Measurements from ENCODE around the gene BTC. TPM values are rescaled to one million over a fixed set of nuclear protein-coding genes. Genes with fewer than 3 reads are reported as not detected.

BTC gene
- total RNA-seq, 1 experiment from 2014 or later, result not detected

DNA sequence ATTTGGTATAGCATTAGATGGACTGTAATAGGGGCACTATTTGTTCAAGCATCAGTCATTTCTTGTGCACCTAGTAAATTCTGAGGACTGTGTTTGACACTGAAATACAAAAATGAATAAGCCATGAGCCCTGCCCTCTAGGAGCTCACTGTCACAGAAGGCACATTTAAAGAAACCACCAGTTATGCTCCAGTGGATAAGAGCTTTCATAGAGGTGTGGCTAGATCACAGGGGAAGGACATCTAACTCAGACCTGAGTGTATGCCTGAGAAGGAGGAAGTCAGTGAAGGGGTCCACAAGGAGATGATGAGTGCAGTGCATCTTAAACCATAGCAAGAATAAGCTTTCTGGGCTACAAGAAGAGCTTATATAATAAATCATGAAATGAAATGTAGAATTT is 40.1 kb downstream of the BTC start:
- peaks cover 3 to 5% of the 10 kb centered on the region in 2 experiments for H3K4me1 Mint-ChIP-seq
- no peak overlapping the region for H3K4ac ChIP-seq (ENCODE audit: low read depth, low read length)
- no peaks in the 10 kb centered on the region for H3K27me3 Mint-ChIP-seq (ENCODE audit: low read depth)
- no peak overlapping the region for H3K56ac ChIP-seq (ENCODE audit: insufficient read length, low read depth, low read length)
- no peak overlapping the region for H3K23ac ChIP-seq (ENCODE audit: insufficient read length, low read depth, low read length)
- H2BK12ac ChIP-seq (ENCODE audit: insufficient read length, low read depth, low read length), result no peak overlapping the region
- H3K14ac ChIP-seq (ENCODE audit: insufficient read depth, low read length), result no peak overlapping the region
- no peak overlapping the region for H2BK20ac ChIP-seq (ENCODE audit: low read depth, low read length, poor library complexity, severe bottlenecking)
- H2BK5ac ChIP-seq (ENCODE audit: insufficient read length, low read length), result no peak overlapping the region
- no peaks in the 10 kb centered on the region for H4K20me1 ChIP-seq (ENCODE audit: control insufficient read depth, insufficient read depth, insufficient read length)
- no peak overlapping the region for H3K4me2 ChIP-seq (ENCODE audit: insufficient read depth, insufficient read length, low read length)
- H3K4me3 Mint-ChIP-seq, result no peak overlapping the region
- no peak overlapping the region for H3K27ac ChIP-seq (ENCODE audit: insufficient read length, low read depth, low read length)
- H3K79me2 ChIP-seq (ENCODE audit: insufficient read depth, low read length), result no peaks in the 10 kb centered on the region
- no peak overlapping the region for H3K27ac Mint-ChIP-seq
- no peak overlapping the region for H2BK15ac ChIP-seq (ENCODE audit: low read depth, low read length)
- no peak overlapping the region for H2BK120ac ChIP-seq (ENCODE audit: low read depth, low read length, poor library complexity, severe bottlenecking)
- H4K5ac ChIP-seq (ENCODE audit: insufficient read length, low read depth, low read length), result no peak overlapping the region
- no peaks in the 10 kb centered on the region for H3K4me1 ChIP-seq (ENCODE audit: insufficient read depth, low read length)
- no peak overlapping the region for H2AK5ac ChIP-seq (ENCODE audit: insufficient read length, low read length)
- no peaks in the 10 kb centered on the region for H3K36me3 Mint-ChIP-seq (ENCODE audit: insufficient read depth in 1 of 3, low read depth in 3 of 3)
- no peaks in the 10 kb centered on the region for H3K23me2 ChIP-seq (ENCODE audit: insufficient read length, low read depth, low read length, poor library complexity, severe bottlenecking)
- H3T11ph ChIP-seq (ENCODE audit: low read length), result no peak overlapping the region
- no peak overlapping the region for H3K9ac ChIP-seq (ENCODE audit: extremely low read depth, insufficient read length, low read length)
- no peak overlapping the region for H2AFZ ChIP-seq (ENCODE audit: low read length)
- TF ChIP-seq, protein P1, sequence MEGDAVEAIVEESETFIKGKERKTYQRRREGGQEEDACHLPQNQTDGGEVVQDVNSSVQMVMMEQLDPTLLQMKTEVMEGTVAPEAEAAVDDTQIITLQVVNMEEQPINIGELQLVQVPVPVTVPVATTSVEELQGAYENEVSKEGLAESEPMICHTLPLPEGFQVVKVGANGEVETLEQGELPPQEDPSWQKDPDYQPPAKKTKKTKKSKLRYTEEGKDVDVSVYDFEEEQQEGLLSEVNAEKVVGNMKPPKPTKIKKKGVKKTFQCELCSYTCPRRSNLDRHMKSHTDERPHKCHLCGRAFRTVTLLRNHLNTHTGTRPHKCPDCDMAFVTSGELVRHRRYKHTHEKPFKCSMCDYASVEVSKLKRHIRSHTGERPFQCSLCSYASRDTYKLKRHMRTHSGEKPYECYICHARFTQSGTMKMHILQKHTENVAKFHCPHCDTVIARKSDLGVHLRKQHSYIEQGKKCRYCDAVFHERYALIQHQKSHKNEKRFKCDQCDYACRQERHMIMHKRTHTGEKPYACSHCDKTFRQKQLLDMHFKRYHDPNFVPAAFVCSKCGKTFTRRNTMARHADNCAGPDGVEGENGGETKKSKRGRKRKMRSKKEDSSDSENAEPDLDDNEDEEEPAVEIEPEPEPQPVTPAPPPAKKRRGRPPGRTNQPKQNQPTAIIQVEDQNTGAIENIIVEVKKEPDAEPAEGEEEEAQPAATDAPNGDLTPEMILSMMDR (conservative IDR thresholded peaks at IDR 0.05), result no peak
- no peaks in the 10 kb centered on the region for H3K9me3 Mint-ChIP-seq
- H3K9me3 ChIP-seq (ENCODE audit: control insufficient read depth, low read depth, low read length), result no peaks in the 10 kb centered on the region
- H4K91ac ChIP-seq (ENCODE audit: insufficient read length, low read depth, low read length), result no peak overlapping the region
- H4K8ac ChIP-seq (replicated peaks; ENCODE audit: insufficient read length, low read depth, low read length), result no peak overlapping the region
- H3K27me3 ChIP-seq (ENCODE audit: insufficient read depth, low read length), result no peaks in the 10 kb centered on the region
- no peaks in the 10 kb centered on the region for H3K79me1 ChIP-seq (ENCODE audit: insufficient read depth, low read depth, low read length, poor library complexity, severe bottlenecking)
- no peak for DNase-seq
- H3K18ac ChIP-seq (ENCODE audit: insufficient read length, low read depth, low read length), result no peak overlapping the region
